NOMO-1 treated with dmso at 0.1 percent for 144 hours (cell line): ENCODE measurements around the gene APH1B.
A peak's percentile ranks its signal among the peaks of the same experiment; 100 is the strongest.

Source experiments
- DNase-seq: peaks from one replicate; lab custom pipeline; 2025; ENCODE audit not compliant: unreplicated experiment; lab: John Stamatoyannopoulos, UW

The APH1B gene

DNA sequence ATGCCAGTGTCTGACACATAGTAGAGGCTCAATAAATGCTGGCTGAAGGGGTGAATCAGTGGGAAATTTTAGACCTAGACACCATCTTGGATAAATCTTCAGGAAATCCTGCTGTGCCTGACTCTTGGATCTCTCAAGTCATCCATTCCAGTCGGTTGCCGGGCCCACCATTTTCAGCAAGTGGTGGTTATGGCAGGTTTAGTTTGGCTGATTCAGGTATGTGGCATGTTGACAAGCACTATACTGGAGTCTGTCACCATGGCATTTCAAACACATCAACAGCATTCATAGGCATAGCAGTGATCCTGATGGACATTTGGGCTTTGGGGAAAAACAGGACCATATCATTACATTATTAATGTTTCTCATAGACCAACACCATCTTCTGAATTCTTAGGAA lies 25.7 kb upstream of the APH1B start:
- no peak for DNase-seq

DNA sequence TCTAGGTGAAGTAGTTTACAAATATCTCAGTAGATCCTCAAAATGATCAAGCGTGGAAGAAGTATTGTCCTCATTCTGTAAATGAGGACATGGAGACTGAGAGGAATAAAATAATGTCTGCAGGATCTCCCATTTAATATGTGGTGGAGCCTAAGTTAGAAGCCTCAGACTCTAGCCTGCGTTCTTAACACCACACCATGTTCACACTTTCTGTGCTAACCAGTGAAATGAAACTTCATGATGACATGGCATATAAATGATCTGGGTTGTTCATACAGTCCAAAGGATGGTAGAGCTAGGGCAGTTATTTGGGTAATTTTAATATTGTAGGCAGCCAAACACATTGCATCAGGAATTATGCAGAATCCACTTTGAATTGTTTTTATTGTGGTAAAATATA lies 25.1 kb upstream of the APH1B start:
- no peak for DNase-seq

DNA sequence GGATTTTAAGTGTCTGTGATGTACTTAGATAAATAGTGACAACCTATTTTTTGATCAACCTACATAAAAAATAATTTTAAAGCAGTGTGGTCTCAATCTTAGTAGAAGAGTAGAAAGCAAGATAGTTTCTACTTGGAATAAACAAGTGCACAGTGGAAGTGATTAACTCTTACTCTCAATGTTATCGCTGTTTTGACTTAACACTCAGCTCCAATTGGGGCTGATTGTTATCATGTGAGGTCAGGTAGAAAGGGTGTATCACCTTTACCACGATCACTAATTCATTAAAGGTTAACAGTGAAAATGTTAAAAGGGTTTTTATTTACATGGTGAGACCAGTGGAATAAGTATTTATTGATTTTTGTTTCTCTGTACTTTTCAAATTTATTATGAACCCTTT lies 22.4 kb upstream of the APH1B start:
- no peak for DNase-seq

DNA sequence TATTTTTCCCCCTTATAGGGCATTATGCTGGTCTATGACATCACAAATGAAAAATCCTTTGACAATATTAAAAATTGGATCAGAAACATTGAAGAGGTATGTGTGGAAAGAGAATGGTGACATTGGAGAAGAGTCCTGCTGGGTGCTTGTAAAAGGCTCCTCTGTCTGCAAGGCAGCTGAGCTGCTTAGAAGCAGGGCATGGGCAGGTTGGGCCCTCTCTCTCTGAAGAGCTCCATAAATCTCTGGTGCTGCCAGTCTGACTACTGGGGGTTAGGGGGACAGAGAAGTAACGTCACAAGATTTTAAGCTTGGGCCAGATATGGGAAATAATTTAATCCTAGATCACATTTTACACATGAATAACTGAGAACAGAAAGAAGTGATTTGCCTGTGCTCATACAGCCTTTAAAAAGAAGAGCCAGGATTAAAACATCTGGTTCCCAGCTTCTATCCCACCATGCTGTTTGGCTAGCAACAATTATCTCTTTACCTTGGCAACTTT lies 21.9 kb upstream of the APH1B start:
- no peak for DNase-seq

DNA sequence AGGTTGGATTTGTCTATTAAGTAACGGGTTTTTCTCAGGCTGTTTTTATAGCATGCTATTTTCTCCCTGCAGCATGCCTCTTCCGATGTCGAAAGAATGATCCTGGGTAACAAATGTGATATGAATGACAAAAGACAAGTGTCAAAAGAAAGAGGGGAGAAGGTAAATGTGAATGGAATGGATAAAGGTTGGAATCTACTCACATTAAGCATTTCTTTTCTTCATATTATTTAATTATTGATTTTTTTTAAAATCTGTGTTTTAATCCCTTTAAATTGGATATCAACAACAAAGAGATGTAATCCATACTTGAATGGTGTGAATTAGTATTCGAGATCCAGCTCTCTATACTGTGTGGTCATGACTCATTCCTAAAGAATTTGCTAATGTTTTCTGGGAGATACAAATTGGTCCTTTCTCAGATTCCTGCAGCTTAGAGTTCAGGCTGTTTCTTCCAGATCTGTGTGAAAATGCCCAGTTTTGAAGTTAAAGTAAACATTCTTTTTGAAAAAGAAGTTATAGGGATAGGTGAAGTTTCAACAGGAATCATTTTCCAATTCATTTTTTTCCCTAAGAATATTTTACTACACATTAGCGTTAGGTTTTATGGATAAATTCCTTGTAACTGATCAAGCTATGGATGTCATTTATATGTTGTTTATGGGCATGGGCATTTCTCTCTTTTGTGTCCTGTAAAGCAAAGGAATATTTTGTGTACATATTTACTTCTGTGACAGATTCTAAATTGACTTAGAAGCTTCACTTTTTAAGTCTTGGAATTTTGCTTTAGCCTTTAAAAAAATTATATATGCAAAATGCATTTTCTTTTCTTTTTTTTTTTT lies 20.8 kb upstream of the APH1B start:
- no peak for DNase-seq

DNA sequence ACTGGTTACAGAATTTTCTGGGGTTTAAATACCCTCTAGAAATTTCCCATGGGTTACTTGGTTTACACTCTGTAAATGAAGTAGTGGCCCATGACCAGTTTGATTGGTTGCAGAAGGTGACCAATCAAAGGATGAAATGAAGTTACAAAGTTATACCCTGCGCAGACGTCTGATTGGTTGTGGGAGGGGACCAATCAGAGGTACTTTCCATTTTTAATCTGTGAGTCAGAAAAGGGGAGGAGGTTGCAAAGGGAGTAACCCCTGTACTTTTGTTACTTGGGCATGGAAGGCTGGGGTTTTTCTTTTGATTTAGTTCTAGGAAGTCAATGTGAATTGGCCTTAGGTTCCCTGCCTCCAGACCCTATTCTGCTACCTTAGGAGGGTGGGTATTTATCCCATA lies 18.7 kb upstream of the APH1B start:
- DNase-seq, result no peak

DNA sequence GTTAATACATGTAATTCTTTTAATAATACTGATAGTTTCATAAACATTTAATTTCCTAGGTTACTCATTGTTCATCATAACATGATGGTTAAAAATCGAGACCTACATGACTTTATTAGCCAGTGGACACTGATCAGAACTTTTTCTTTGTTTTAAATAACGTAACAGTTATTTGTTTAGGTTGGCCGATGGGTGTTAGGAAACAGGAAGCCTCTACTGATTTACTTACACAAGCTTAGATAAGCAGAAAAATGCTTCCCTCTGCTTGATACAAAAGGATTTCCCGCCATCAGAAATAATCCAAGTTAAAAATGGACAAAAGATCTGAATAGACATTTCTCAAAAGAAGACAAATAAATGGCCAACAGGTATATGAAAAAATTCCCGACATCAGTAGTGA lies 16.6 kb upstream of the APH1B start:
- no peak for DNase-seq

DNA sequence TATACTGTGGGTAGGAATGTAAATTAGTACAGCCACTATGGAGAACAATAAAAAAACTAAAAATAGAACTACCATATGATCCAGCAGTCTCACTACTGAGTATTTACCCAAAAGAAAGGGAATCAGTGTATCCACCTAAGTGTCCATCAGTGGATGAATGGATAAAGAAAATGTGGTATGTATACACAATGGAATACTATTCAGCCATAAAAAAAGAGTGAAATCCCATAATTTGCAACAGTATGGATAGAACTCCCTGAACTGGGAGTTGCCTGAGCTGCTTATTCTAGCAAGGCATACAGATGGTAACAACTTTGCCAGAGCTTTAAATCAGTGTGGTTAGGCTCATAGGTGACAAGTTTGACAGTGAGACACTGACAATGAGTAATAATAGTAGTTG lies 16.1 kb upstream of the APH1B start:
- no peak for DNase-seq

DNA sequence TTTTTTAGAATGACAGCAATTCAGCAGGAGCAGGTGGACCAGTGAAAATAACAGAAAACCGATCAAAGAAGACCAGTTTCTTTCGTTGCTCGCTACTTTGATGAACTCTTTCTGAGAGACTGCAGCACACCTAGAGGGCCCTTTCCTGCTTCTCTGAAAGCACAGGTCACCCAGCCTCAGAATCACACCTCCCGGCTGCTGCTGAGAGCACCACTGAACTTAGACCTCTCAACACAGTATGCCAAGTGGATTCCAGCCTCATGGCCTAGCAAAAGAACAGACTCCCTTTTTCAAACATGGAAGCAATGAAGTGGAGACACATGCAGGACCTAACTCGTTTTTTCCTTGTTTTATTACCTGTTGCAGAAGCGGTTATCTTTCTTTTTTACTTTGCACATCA lies 13.9 kb upstream of the APH1B start:
- DNase-seq, result no peak

DNA sequence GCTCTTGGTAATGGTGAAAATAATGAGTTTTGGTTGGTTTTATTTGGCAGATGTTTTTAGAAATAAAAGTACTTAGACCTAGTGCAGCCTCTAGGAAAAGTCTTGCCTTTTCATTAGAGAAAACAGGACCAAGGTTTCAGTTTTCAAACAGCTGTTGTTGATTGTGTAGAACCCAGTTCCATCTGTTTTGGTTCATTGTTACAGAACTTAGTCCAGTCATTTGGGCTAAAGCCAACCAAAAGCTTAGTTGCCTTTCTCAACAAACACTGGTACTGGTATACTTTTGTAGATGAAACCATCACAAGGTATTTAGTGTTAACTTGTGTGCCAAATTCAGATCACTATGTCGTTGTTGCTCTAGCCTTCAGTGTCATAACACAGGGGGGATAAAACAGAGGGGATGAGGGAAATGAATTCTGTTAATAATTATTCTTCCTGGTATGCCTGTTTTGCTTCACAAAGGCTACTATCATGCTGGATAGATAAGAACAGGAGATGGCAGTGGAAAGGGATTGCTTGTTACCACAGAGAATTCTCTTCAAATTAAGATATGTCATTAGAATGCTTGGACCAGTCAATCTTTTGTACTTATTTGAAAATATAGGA lies 12.6 kb upstream of the APH1B start:
- no peak for DNase-seq

DNA sequence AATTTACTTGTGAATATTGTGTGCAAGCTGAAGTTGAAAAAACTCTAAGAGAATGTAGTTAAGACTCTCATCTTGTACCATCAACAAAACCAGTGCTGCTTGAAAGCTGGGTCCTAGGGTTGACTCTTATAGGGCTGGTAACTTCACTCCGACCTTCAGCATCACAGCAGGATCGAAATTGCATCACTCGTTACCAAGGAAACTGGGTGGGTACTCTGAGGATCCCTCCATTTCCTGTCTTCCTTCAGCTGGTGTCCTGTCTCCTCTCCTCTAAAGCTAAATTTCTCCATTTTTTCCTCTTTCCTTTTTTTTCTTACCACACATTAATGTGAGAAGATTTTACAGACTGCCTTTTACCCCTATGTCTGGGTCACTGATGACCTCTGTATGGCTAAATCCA lies 3.0 kb upstream of the APH1B start:
- no peak for DNase-seq

DNA sequence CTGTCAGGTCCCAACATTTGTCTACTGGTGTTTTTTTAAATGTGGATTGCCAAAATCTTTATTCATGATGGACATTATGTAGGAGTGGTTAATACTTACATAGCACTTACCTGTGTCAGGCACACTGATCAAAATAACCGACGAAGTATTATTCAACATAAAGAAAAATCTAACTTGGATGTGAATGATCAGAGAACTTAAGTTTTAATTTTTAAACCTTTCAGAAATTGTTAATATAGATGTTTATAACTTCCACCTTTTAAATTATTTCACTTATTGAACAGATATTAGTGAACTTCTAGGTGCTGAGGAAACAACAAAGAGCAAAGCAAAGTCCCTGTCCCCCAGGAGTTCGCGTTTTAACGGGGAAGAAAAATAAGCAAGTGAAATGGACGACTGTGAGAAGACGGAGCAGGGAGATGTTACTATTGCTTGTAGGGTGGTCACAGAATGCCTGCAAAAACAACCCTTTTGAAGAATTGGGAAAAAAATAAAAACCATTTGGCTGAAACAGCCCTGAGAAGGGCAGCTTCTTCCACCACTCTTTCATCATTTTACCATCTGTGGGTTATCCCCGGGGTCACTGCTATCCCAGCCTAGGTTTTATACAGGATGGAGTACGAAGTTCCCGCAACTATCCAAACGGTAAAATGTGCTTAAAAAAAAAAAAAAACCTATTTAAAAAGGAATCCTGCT lies 915 bp upstream of the APH1B start:
- DNase-seq, result no peak

DNA sequence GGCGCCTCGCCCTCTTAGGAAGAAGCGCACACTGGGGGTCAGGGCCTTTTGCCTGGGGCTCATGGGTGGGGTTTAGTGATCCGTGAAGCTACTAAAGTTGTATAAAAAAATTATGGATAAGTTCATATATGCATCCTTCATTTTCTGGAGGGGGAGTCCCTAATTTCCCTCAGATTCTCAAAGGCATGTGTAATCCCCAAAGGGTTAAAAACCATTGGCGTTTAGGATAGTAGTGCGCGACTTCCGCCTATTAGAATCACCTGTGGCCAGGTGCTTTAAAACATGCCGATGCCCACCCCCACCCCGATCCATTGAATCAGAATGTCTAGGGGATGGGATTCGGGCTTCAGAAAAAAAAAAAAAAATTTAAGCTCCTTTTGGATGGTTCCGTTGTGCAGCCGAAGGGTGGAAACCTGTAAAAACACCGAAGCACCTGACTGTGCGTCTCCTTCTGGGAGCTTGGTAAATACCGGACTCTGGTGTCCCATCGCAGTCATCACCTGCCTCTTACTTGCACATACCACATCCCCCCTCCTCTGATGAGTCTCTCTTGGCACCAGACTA lies 570 bp downstream of the APH1B start:
- no peak for DNase-seq

DNA sequence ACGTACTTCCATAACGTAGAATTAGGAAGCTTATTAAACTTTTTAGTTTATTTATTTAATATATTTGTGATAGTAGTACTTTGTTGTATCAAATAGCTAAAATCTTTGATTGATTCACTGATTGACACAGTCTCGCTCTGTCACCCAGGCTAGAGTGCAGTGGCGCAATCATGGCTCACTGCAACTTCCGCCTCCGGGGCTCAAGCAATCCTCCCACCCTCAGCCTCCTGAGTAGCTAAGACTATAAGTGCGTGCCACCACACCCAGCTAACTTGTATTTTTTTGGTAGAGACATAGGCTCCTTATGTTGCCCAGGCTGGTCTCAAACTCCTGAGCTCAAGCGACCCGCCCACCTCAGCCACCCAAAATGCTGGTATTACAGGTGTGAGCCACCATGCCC lies 5.7 kb downstream of the APH1B start:
- DNase-seq, result no peak

DNA sequence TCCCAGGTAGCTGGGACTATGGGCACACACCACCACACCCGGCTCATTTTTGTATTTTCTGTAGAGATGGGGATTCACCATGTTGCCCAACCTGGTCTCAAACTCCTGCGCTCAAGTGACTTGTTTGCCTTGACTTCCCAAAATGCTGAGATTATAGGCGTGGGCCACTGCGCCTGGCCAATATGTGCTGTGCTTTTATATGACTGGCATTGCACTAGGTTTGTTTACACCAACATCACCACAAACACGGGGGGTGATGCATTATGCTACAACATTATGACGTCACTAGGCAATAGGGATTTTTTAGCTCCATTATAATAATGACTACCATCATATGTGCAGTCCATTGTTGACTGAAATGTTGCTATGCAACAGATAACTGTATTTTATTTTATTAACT lies 6.9 kb downstream of the APH1B start:
- no peak for DNase-seq

DNA sequence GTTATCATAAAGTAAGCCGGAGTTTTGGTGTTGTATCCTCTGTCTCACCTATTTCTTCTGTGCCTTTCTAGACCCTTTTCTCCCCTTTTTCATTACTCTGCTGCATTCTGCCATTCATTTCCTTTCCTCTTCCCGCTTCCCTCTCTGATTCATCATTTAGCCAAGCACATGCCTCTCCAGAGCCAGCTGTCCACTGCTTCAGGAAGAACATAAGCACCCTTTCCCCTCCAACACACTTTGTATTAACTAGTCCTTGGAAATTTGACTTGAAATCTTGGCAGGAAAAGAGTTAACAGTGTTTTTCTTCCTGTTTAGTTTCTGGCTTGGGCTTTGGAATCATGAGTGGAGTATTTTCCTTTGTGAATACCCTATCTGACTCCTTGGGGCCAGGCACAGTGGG lies 9.7 kb downstream of the APH1B start:
- DNase-seq, result no peak

DNA sequence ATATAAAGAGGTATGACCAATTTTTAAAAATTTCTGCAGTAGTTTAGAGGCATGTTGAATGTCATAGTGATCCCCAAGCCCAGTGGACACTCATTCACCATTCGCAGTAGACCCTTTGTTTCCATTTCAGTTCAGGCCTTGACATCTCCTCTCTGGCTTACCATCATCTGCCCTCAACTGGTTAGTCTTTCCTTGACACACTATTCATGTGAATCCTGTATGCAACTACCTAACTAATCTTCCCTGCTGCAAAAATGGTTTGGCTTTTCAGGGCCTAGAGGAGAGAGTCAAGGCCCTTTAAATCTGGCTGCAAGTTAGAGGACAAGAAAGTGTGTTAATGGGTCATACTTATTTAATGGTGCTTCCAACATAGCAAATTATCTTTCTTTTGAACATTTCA lies 10.9 kb downstream of the APH1B start:
- DNase-seq, result no peak

DNA sequence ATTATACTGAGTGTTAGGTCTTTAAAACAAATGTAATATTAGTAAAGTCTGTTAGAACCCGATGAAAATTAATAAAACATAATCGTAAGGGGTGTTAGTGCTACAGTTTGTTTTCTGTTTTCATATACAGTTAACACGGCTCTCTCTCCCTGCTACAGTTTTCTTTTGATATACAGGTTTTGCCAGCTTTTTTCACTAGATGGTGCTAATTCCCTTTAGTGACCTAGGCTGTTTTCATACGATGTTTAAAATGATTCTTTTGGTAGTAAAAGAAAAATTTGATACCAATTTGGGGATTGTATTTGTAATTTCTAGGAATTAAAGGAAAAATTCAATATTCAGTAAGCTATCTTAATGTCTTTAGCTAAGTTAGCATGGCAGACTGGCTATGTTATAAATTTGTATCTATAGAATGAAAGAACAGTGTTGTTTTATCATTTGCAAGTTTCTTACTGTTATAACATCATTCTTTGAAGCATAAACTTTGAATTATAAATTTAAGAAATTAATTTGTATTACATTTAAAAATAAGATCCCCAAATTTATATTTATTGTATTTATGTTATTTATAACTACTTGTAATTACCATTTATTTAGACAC lies 11.5 kb downstream of the APH1B start:
- peak; percentile 22 for DNase-seq

DNA sequence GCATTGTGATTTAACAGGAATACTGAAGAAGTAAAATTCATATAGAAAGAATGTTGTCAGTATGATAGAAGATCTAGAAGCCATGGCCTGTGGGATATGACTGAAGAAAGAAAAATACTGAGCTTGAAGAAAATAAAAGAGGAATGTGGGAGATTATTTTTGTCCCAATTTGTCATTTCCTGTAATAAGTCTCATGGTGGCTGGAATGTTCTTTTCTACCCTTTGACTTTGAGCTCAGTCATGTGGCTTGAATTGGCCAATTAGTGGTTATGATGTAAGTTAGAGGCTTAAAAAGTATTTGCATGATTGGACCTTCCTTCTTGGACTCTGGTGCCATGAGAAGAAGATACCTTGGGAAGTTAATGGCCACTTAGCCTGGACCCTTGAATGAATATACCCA lies 14.1 kb downstream of the APH1B start:
- no peak for DNase-seq

DNA sequence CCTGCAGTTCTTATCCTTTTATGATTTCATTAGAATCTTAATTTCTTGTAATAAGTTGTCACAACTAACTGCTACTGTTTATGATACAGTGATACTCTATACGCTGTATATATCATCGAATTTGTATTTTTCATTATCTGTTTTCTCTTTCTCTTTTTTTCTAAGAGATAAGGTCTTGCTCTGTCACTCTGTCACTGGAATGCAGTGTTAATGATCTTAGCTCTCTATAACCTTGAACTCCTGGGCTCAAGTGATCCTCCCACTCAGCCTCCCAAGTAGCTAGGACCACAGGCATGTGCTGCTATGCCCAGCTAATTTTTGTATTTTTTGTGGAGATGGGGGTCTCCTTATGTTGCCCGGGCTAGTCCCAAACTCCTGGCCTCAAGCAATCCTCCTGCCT lies 14.8 kb downstream of the APH1B start:
- no peak for DNase-seq

DNA sequence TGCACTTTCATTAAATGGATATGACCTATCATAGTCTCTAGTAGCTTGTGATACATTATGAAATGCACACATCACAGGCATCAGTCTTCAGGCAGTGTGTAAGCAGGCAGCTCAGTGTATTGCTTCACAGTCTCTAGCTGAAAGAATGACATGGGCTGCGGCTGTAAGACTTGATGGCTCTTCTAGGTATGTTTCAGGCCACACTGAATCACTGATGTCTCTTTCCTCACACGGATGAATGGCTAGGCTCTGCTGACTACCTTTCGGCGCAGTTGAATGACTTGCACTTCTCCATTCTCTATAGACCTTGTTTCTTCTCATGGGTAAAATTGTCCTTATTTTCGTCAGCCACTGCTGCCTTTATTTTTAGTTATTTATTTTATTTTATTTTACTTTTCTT lies 15.4 kb downstream of the APH1B start:
- no peak for DNase-seq
